ENCODE data around the gene OR9Q1.

DNA sequence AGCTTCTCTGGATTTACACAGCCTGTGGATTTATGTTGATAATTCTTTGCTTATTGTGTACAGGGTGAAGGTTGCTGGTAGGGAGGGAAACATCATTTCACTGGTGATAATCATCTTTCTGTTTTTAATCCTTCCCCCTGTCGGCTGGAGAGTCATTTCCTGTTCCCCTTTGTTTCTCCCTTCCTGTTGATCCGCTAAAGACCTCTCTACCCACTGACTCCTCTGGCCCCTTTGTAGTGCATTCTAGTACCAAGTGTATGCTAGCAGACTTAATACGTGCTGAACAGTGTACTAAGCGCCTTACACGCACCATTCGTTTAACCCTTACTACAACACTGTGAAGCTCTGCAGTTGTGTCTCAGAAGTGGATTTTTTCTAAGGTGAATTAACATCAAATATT lies 19.0 kb upstream of the OR9Q1 start:
- TF ChIP-seq EP300 (IDR thresholded peaks at IDR 0.05) = no peak
- no peak for TF ChIP-seq POLR2A (IDR thresholded peaks at IDR 0.05; ENCODE audit: low read depth)
- TF ChIP-seq, protein P1, sequence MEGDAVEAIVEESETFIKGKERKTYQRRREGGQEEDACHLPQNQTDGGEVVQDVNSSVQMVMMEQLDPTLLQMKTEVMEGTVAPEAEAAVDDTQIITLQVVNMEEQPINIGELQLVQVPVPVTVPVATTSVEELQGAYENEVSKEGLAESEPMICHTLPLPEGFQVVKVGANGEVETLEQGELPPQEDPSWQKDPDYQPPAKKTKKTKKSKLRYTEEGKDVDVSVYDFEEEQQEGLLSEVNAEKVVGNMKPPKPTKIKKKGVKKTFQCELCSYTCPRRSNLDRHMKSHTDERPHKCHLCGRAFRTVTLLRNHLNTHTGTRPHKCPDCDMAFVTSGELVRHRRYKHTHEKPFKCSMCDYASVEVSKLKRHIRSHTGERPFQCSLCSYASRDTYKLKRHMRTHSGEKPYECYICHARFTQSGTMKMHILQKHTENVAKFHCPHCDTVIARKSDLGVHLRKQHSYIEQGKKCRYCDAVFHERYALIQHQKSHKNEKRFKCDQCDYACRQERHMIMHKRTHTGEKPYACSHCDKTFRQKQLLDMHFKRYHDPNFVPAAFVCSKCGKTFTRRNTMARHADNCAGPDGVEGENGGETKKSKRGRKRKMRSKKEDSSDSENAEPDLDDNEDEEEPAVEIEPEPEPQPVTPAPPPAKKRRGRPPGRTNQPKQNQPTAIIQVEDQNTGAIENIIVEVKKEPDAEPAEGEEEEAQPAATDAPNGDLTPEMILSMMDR (IDR thresholded peaks at IDR 0.05) = no peak
- peak; percentile 17 for TF ChIP-seq POLR2AphosphoS5 (IDR thresholded peaks at IDR 0.05)
